H9 (cell line): ENCODE results near the gene CCM2L. TPM values are rescaled to one million over a fixed set of nuclear protein-coding genes. Genes with fewer than 3 reads are reported as not detected.

Experiments used
- DNase-seq: peaks from one replicate; pipeline ENCODE4 v3.0.0-alpha.2; 2017
- H2AFZ ChIP-seq: one replicate; pipeline ENCODE4 v1.6.1; 2013; ENCODE audit warnings: mild to moderate bottlenecking, low read length, control low read depth, moderate library complexity
- H2AK5ac ChIP-seq: 2 replicates; pipeline ENCODE4 v1.6.1; 2013; ENCODE audit warnings: low read length, control low read depth, mixed read lengths; ENCODE audit not compliant: insufficient read length
- H2BK120ac ChIP-seq: one replicate; pipeline ENCODE4 v1.6.1; 2013; ENCODE audit warnings: low read depth, mild to moderate bottlenecking, low read length, control low read depth, inconsistent platforms; ENCODE audit not compliant: poor library complexity, severe bottlenecking
- H2BK12ac ChIP-seq: 2 replicates; pipeline ENCODE4 v1.6.1; 2013; ENCODE audit warnings: low read length, control low read depth, mixed read lengths, low read depth; ENCODE audit not compliant: insufficient read length
- H2BK15ac ChIP-seq: 2 replicates; pipeline ENCODE4 v1.6.1; 2013; ENCODE audit warnings: low read depth, low read length, control low read depth
- H2BK20ac ChIP-seq: one replicate; pipeline ENCODE4 v1.6.1; 2013; ENCODE audit warnings: low read depth, mild to moderate bottlenecking, low read length, control low read depth, inconsistent platforms; ENCODE audit not compliant: poor library complexity, severe bottlenecking
- H2BK5ac ChIP-seq: 2 replicates; pipeline ENCODE4 v1.6.1; 2013; ENCODE audit warnings: low read length, control low read depth, mixed read lengths; ENCODE audit not compliant: insufficient read length
- H3K14ac ChIP-seq: 2 replicates; pipeline ENCODE4 v1.6.1; 2013; ENCODE audit warnings: low read length, control low read depth; ENCODE audit not compliant: insufficient read depth
- H3K18ac ChIP-seq: 2 replicates; pipeline ENCODE4 v1.6.1; 2013; ENCODE audit warnings: low read depth, mild to moderate bottlenecking, mixed read lengths, low read length, control low read depth; ENCODE audit not compliant: insufficient read length
- H3K23ac ChIP-seq: 2 replicates; pipeline ENCODE4 v1.6.1; 2013; ENCODE audit warnings: low read length, control low read depth, mixed read lengths, low read depth; ENCODE audit not compliant: insufficient read length
- H3K23me2 ChIP-seq: 2 replicates; pipeline ENCODE4 v1.6.1; 2013; ENCODE audit warnings: low read depth, mild to moderate bottlenecking, mixed read lengths, low read length, control low read depth; ENCODE audit not compliant: insufficient read length, poor library complexity, severe bottlenecking
- H3K27ac ChIP-seq: 2 replicates; pipeline ENCODE4 v1.5.1; 2013; ENCODE audit warnings: low read length, control low read depth, mixed read lengths, low read depth; ENCODE audit not compliant: insufficient read length
- H3K27me3 ChIP-seq: 2 replicates; pipeline ENCODE4 v1.6.1; 2013; ENCODE audit warnings: low read length, control low read depth, inconsistent platforms; ENCODE audit not compliant: insufficient read depth
- H3K4ac ChIP-seq: 2 replicates; pipeline ENCODE4 v1.6.1; 2013; ENCODE audit warnings: low read depth, mild to moderate bottlenecking, control low read depth, inconsistent platforms, low read length, moderate library complexity
- H3K4me1 ChIP-seq: 2 replicates; pipeline ENCODE4 v1.6.1; 2013; ENCODE audit warnings: low read length, control low read depth, inconsistent platforms; ENCODE audit not compliant: insufficient read depth
- H3K4me2 ChIP-seq: 2 replicates; pipeline ENCODE4 v1.6.1; 2013; ENCODE audit warnings: low read length, control low read depth, mixed read lengths; ENCODE audit not compliant: insufficient read length, insufficient read depth
- H3K56ac ChIP-seq: 2 replicates; pipeline ENCODE4 v1.6.1; 2013; ENCODE audit warnings: low read depth, mild to moderate bottlenecking, mixed read lengths, low read length, control low read depth; ENCODE audit not compliant: insufficient read length
- H3K79me1 ChIP-seq: 2 replicates; pipeline ENCODE4 v1.6.1; 2013; ENCODE audit warnings: low read depth, mild to moderate bottlenecking, moderate library complexity, low read length, control low read depth, inconsistent platforms; ENCODE audit not compliant: insufficient read depth, poor library complexity, severe bottlenecking
- H3K79me2 ChIP-seq: 2 replicates; pipeline ENCODE4 v1.6.1; 2013; ENCODE audit warnings: low read length, control low read depth, inconsistent platforms; ENCODE audit not compliant: insufficient read depth
- H3K9ac ChIP-seq: 2 replicates; pipeline ENCODE4 v1.6.1; 2013; ENCODE audit warnings: low read length, control low read depth, mixed read lengths; ENCODE audit not compliant: insufficient read length; ENCODE audit errors: extremely low read depth
- H3K9me3 ChIP-seq: one replicate; pipeline ENCODE4 v1.6.1; 2013; ENCODE audit warnings: low read depth, low read length, inconsistent platforms; ENCODE audit not compliant: control insufficient read depth
- H3T11ph ChIP-seq: one replicate; pipeline ENCODE4 v1.6.1; 2013; ENCODE audit warnings: mild to moderate bottlenecking, low read length, control low read depth, inconsistent platforms
- H4K20me1 ChIP-seq: one replicate; pipeline ENCODE4 v1.6.1; 2013; ENCODE audit not compliant: control insufficient read depth, insufficient read length, insufficient read depth
- H4K5ac ChIP-seq: 2 replicates; pipeline ENCODE4 v1.6.1; 2013; ENCODE audit warnings: low read depth, mild to moderate bottlenecking, mixed read lengths, low read length, control low read depth; ENCODE audit not compliant: insufficient read length
- H4K8ac ChIP-seq: replicated peaks from 2 replicates; pipeline ENCODE4 v1.6.1; 2013; ENCODE audit warnings: low read length, control low read depth, mixed read lengths, low read depth; ENCODE audit not compliant: insufficient read length
- H4K91ac ChIP-seq: 2 replicates; pipeline ENCODE4 v1.6.1; 2013; ENCODE audit warnings: low read depth, mild to moderate bottlenecking, moderate library complexity, mixed read lengths, low read length, control low read depth; ENCODE audit not compliant: insufficient read length
- H3K27ac Mint-ChIP-seq, 3 experiments: 2 replicates in 2 of 3; 3 replicates in 1 of 3; pipeline ENCODE4 v1.8.0; 2020 to 2021; ENCODE audit warnings: mixed read lengths in 3 of 3, mild to moderate bottlenecking in 1 of 3, moderate library complexity in 1 of 3
- H3K27me3 Mint-ChIP-seq: 2 replicates; pipeline ENCODE4 v1.8.0; 2021; ENCODE audit warnings: low read depth, mild to moderate bottlenecking, moderate library complexity, mixed read lengths
- H3K36me3 Mint-ChIP-seq, 3 experiments: 2 replicates in 2 of 3; 3 replicates in 1 of 3; pipeline ENCODE4 v1.8.0; 2020 to 2021; ENCODE audit warnings: low read depth in 3 of 3, mixed read lengths in 3 of 3; ENCODE audit not compliant: insufficient read depth in 1 of 3
- H3K4me1 Mint-ChIP-seq, 2 experiments: 2 replicates each; pipeline ENCODE4 v1.8.0; 2020; ENCODE audit warnings: mixed read lengths in 2 of 2
- H3K4me3 Mint-ChIP-seq, 2 experiments: 2 replicates in 1 of 2; 3 replicates in 1 of 2; pipeline ENCODE4 v1.8.0; 2020 to 2021; ENCODE audit warnings: mild to moderate bottlenecking in 2 of 2, mixed read lengths in 2 of 2, moderate library complexity in 1 of 2
- H3K9me3 Mint-ChIP-seq, 2 experiments: 2 replicates in 1 of 2; 3 replicates in 1 of 2; pipeline ENCODE4 v1.8.0; 2020; ENCODE audit warnings: mild to moderate bottlenecking in 2 of 2, mixed read lengths in 2 of 2, moderate library complexity in 1 of 2
- WGBS: extraction: QIAGEN DNeasy Blood & Tissue Kit; methylation state at CpG from one replicate; pipeline ENCODE4 v1.1.7; 2013; ENCODE audit warnings: missing lambda C conversion rate, low lambda C conversion rate, mixed read lengths; ENCODE audit not compliant: insufficient read length; ENCODE audit errors: extremely low coverage; 5-methylcytosine and 5-hydroxymethylcytosine counted together
- total RNA-seq: library from RNA; stranded (reverse); gene quantifications from 2 replicates; pipeline ENCODE4 v1.2.1, GENCODE V29; 2021
- TF ChIP-seq, protein P1 (sequence below): fragments of 200-600 bp; sonication (generic); conservative IDR thresholded peaks from 3 replicates; pipeline ENCODE4 v1.8.0; 2021; ENCODE audit warnings: antibody characterized with exemption, mild to moderate bottlenecking

Gene CCM2L
- total RNA-seq, 1 experiment from 2014 or later = 4.6 TPM

GRCh38 chr20:31963889-31964288 lies 46.3 kb upstream of the CCM2L start:
- H4K5ac ChIP-seq = no peak overlapping the region
- H2BK12ac ChIP-seq = no peak overlapping the region
- no peaks in the 10 kb centered on the region for H3K79me2 ChIP-seq
- no peaks in the 10 kb centered on the region for H4K20me1 ChIP-seq
- no peak overlapping the region for H4K8ac ChIP-seq
- no peak overlapping the region for H3K56ac ChIP-seq
- no peak overlapping the region for H3K4me2 ChIP-seq
- H3K9me3 Mint-ChIP-seq = no peaks in the 10 kb centered on the region; a peak in 1 of 5 replicates
- H2AFZ ChIP-seq = no peak overlapping the region
- peaks cover 12 to 26% of the 10 kb centered on the region in 2 experiments for H3K4me1 Mint-ChIP-seq
- H2BK20ac ChIP-seq = no peak overlapping the region
- H3K27me3 Mint-ChIP-seq = peaks cover 73% of the 10 kb centered on the region
- no peak overlapping the region for H3K9ac ChIP-seq
- TF ChIP-seq, protein P1, sequence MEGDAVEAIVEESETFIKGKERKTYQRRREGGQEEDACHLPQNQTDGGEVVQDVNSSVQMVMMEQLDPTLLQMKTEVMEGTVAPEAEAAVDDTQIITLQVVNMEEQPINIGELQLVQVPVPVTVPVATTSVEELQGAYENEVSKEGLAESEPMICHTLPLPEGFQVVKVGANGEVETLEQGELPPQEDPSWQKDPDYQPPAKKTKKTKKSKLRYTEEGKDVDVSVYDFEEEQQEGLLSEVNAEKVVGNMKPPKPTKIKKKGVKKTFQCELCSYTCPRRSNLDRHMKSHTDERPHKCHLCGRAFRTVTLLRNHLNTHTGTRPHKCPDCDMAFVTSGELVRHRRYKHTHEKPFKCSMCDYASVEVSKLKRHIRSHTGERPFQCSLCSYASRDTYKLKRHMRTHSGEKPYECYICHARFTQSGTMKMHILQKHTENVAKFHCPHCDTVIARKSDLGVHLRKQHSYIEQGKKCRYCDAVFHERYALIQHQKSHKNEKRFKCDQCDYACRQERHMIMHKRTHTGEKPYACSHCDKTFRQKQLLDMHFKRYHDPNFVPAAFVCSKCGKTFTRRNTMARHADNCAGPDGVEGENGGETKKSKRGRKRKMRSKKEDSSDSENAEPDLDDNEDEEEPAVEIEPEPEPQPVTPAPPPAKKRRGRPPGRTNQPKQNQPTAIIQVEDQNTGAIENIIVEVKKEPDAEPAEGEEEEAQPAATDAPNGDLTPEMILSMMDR = no peak
- no peak overlapping the region for H3K27ac Mint-ChIP-seq
- no peak overlapping the region for H3T11ph ChIP-seq
- H2BK5ac ChIP-seq = no peak overlapping the region
- no peak overlapping the region for H3K27ac ChIP-seq
- no peaks in the 10 kb centered on the region for H3K4me1 ChIP-seq
- no peak overlapping the region for H3K14ac ChIP-seq
- H3K23me2 ChIP-seq = peaks cover 7% of the 10 kb centered on the region
- no CpG with 5 or more reads among the region's 6 CpGs for WGBS
- H2AK5ac ChIP-seq = no peak overlapping the region
- no peak overlapping the region for H4K91ac ChIP-seq
- H3K27me3 ChIP-seq = no peaks in the 10 kb centered on the region; the same call in 1 of the 2 replicates
- H2BK120ac ChIP-seq = no peak overlapping the region
- no peaks in the 10 kb centered on the region for H3K79me1 ChIP-seq
- DNase-seq = no peak
- no peak overlapping the region for H3K4ac ChIP-seq
- H3K18ac ChIP-seq = no peak overlapping the region
- H3K9me3 ChIP-seq = no peaks in the 10 kb centered on the region
- no peak overlapping the region for H2BK15ac ChIP-seq
- H3K23ac ChIP-seq = no peak overlapping the region
- no peak overlapping the region for H3K4me3 Mint-ChIP-seq
- no peaks in the 10 kb centered on the region for H3K36me3 Mint-ChIP-seq
